DOHH2 (cell line): ENCODE measurements around the gene GPX4.

Experiments
- H3F3A ChIP-seq: fragments of 200-600 bp; sonication (generic), shearing (Covaris generic); 2 replicates; pipeline ENCODE4 v1.6.0; 2016; ENCODE audit warnings: antibody characterized with exemption, mild to moderate bottlenecking; ENCODE audit not compliant: control insufficient read depth, insufficient read depth
- H3K27ac ChIP-seq: fragments of 200-600 bp; sonication (generic); 2 replicates; pipeline ENCODE4 v1.5.1; 2014; ENCODE audit warnings: low read depth, mild to moderate bottlenecking, low read length, moderate library complexity
- H3K27me3 ChIP-seq: fragments of 200-600 bp; sonication (generic); 2 replicates; pipeline ENCODE4 v1.6.1; 2014; ENCODE audit warnings: mild to moderate bottlenecking, low read length, mixed read lengths; ENCODE audit not compliant: control insufficient read depth
- H3K36me3 ChIP-seq: fragments of 200-600 bp; sonication (generic); 2 replicates; pipeline ENCODE4 v1.6.1; 2014; ENCODE audit warnings: mild to moderate bottlenecking, low read length, moderate library complexity, mixed read lengths; ENCODE audit not compliant: control insufficient read depth
- H3K4me1 ChIP-seq: fragments of 200-600 bp; sonication (generic); 2 replicates; pipeline ENCODE4 v1.6.1; 2014; ENCODE audit warnings: mild to moderate bottlenecking, low read length, mixed read lengths; ENCODE audit not compliant: control insufficient read depth
- H3K4me2 ChIP-seq: fragments of 200-600 bp; sonication (generic); 2 replicates; pipeline ENCODE4 v1.6.0; 2014; ENCODE audit warnings: mild to moderate bottlenecking, low read length, moderate library complexity
- H3K4me3 ChIP-seq: fragments of 200-600 bp; sonication (generic); 2 replicates; pipeline ENCODE4 v1.5.1; 2014; ENCODE audit warnings: mild to moderate bottlenecking, low read length, mixed read lengths
- H3K79me2 ChIP-seq: fragments of 200-600 bp; sonication (generic); 2 replicates; pipeline ENCODE4 v1.6.1; 2014; ENCODE audit warnings: mild to moderate bottlenecking, low read length, mixed read lengths; ENCODE audit not compliant: control insufficient read depth
- H3K9me2 ChIP-seq: fragments of 200-600 bp; sonication (generic); replicated peaks from 2 replicates; pipeline ENCODE4 v1.6.1; 2014; ENCODE audit warnings: mild to moderate bottlenecking, low read length, mixed read lengths; ENCODE audit not compliant: control insufficient read depth
- H3K9me3 ChIP-seq: fragments of 200-600 bp; sonication (generic); 2 replicates; pipeline ENCODE4 v1.6.1; 2014; ENCODE audit warnings: antibody characterized with exemption, low read length, mixed read lengths; ENCODE audit not compliant: control insufficient read depth, insufficient read depth
- H4K20me1 ChIP-seq: fragments of 200-600 bp; sonication (generic); 2 replicates; pipeline ENCODE4 v1.6.0; 2014; ENCODE audit warnings: low read depth, mild to moderate bottlenecking, antibody characterized with exemption, low read length, moderate library complexity; ENCODE audit not compliant: control insufficient read depth, insufficient read depth
- CTCF ChIP-seq: fragments of 200-600 bp; sonication (generic); IDR thresholded peaks from one replicate; pipeline ENCODE4 v1.5.1; 2014; ENCODE audit warnings: antibody characterized with exemption, mild to moderate bottlenecking, low read depth, low read length; ENCODE audit not compliant: poor library complexity, severe bottlenecking
- EZH2phosphoT487 ChIP-seq: fragments of 200-600 bp; sonication (generic); IDR thresholded peaks from 2 replicates; pipeline ENCODE4 v1.6.1; 2017; ENCODE audit warnings: borderline replicate concordance, mild to moderate bottlenecking, antibody characterized with exemption, low read length, moderate library complexity, mixed read lengths

GPX4 gene

GRCh38 chr19:1129535-1129934, 25.7 kb downstream of the GPX4 start:
- no peak overlapping the region for H3K4me2 ChIP-seq
- no peak overlapping the region for H3K27ac ChIP-seq
- H3K4me3 ChIP-seq: no peak overlapping the region

GRCh38 chr19:1130771-1131717, 27.2 kb downstream of the GPX4 start:
- Histone ChIP-seq H3K4me3 (peak overlapping the region; percentile 68), H3K36me3 (peaks cover 5% of the 10 kb centered on the region), H3K27ac (no peak overlapping the region), H3F3A (no peaks in the 10 kb centered on the region), H3K4me2 (peak overlapping the region; percentile 79), H3K79me2 (peaks cover 8% of the 10 kb centered on the region; the same call in 1 of the 2 replicates), H3K9me2 (no peaks in the 10 kb centered on the region), H4K20me1 (peaks cover 21% of the 10 kb centered on the region), H3K9me3 (no peaks in the 10 kb centered on the region), H3K27me3 (peaks cover 10% of the 10 kb centered on the region), H3K4me1 (peaks cover 34% of the 10 kb centered on the region)
- TF ChIP-seq CTCF (no peak), EZH2phosphoT487 (no peak)

More at GRCh38 chr19:1129535-1129934, 25.7 kb downstream of the GPX4 start:
- H3K9me2 ChIP-seq: no peaks in the 10 kb centered on the region
- no peak for TF ChIP-seq EZH2phosphoT487
- TF ChIP-seq CTCF: no peak
- H3K79me2 ChIP-seq: peaks cover 8% of the 10 kb centered on the region; the same call in 1 of the 2 replicates
- H3K27me3 ChIP-seq: peaks cover 10% of the 10 kb centered on the region
- peaks cover 34% of the 10 kb centered on the region for H3K4me1 ChIP-seq
- no peaks in the 10 kb centered on the region for H3F3A ChIP-seq
- peaks cover 21% of the 10 kb centered on the region for H4K20me1 ChIP-seq
- no peaks in the 10 kb centered on the region for H3K9me3 ChIP-seq
- H3K36me3 ChIP-seq: peaks cover 8% of the 10 kb centered on the region

- Histone ChIP-seq H3K27me3 (peaks cover 10% of the 10 kb centered on the region), H3F3A (no peaks in the 10 kb centered on the region), H3K4me2 (peak overlapping the region; percentile 79), H3K9me2 (no peaks in the 10 kb centered on the region), H3K4me1 (peaks cover 37% of the 10 kb centered on the region), H3K4me3 (peak overlapping the region; percentile 68), H3K9me3 (no peaks in the 10 kb centered on the region), H4K20me1 (peaks cover 21% of the 10 kb centered on the region), H3K27ac (no peak overlapping the region), H3K36me3 (peaks cover 5% of the 10 kb centered on the region), H3K79me2 (peaks cover 8% of the 10 kb centered on the region; the same call in 1 of the 2 replicates)
- TF ChIP-seq EZH2phosphoT487 (no peak), CTCF (no peak)
Measured at GRCh38 chr19:1131718-1132551, 28.1 kb downstream of the GPX4 start.
